ENCODE data around the gene NIPAL1.

Gene NIPAL1

DNA sequence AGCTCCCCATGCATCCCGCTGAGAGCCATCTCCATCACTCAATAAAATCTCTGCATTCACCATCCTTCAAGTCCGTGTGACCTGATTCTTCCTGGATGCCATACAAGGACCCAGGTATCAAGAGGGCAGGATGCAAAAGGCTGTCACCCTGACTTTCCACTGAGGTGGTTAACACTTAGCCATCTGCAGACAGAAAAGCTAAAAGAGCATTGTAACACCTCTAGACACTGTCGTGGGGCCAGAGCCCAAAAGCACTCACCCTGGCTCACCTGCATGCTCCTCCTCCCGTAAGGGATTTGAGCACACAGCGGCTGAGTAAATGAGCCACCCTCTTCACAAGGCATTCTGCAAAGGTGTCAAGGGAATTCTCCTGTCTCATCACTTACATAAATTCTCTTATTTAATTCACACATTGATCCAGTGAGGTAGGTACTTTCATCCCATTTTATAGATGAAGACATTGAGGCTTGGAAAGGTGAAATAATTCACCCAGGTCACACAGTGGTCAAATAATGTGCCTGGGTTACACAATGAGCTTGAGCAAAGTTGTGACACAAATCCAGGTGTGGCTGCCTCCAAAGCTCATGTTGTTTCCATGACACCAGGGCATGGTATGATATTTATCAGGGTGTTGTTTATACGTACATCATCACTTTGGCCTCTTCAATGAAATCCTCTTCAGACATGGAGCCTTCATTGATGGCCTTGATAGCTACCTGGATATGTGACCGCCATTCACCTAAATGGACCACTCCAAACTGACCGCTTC, 69.4 kb downstream of the NIPAL1 start:
- DNase-seq (ENCODE audit: extremely low read depth, low read depth): no peak
- TF ChIP-seq, protein P1, sequence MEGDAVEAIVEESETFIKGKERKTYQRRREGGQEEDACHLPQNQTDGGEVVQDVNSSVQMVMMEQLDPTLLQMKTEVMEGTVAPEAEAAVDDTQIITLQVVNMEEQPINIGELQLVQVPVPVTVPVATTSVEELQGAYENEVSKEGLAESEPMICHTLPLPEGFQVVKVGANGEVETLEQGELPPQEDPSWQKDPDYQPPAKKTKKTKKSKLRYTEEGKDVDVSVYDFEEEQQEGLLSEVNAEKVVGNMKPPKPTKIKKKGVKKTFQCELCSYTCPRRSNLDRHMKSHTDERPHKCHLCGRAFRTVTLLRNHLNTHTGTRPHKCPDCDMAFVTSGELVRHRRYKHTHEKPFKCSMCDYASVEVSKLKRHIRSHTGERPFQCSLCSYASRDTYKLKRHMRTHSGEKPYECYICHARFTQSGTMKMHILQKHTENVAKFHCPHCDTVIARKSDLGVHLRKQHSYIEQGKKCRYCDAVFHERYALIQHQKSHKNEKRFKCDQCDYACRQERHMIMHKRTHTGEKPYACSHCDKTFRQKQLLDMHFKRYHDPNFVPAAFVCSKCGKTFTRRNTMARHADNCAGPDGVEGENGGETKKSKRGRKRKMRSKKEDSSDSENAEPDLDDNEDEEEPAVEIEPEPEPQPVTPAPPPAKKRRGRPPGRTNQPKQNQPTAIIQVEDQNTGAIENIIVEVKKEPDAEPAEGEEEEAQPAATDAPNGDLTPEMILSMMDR (IDR thresholded peaks at IDR 0.05; ENCODE audit: low read depth, low read length): no peak
